Measurements from ENCODE around the gene BET1L.

GRCh38 chr11:212150-213100 is 5.2 kb upstream of the BET1L start:
- TF ChIP-seq CTCF (IDR thresholded peaks at IDR 0.05): no peak
- TF ChIP-seq POLR2A (IDR thresholded peaks at IDR 0.05): no peak
